Uterus (tissue), 2 donors: Measurements from ENCODE around the gene PHOSPHO1.
"Not testable (repeated sequence)": the region's sequence is repeated elsewhere in the genome, so short reads cannot be mapped to it uniquely, and the experiment has no call there.

Experiments used
- CTCF ChIP-seq, 4 experiments: fragments of 200-600 bp in 2 of 4; fragments of 450-650 bp in 2 of 4; sonication (generic) in 2 of 4; IDR thresholded peaks; one replicate each; pipeline ENCODE4 v1.5.1; 2016 to 2019; ENCODE audit warnings: antibody characterized with exemption in 4 of 4, mild to moderate bottlenecking in 2 of 4, moderate library complexity in 1 of 4
- POLR2A ChIP-seq, 2 donors: fragments of 450-650 bp; IDR thresholded peaks; one replicate each; pipeline ENCODE4 v1.6.1; 2016; ENCODE audit warnings: antibody characterized with exemption in 2 of 2, mild to moderate bottlenecking in 1 of 2, moderate library complexity in 1 of 2

GRCh38 chr17:49275981-49276380 lies 45.4 kb upstream of the PHOSPHO1 start:
- not testable (repeated sequence) for TF ChIP-seq CTCF, POLR2A (IDR thresholded peaks at IDR 0.05)
